ENCODE measurements around the gene ARHGDIB.

ARHGDIB gene

DNA sequence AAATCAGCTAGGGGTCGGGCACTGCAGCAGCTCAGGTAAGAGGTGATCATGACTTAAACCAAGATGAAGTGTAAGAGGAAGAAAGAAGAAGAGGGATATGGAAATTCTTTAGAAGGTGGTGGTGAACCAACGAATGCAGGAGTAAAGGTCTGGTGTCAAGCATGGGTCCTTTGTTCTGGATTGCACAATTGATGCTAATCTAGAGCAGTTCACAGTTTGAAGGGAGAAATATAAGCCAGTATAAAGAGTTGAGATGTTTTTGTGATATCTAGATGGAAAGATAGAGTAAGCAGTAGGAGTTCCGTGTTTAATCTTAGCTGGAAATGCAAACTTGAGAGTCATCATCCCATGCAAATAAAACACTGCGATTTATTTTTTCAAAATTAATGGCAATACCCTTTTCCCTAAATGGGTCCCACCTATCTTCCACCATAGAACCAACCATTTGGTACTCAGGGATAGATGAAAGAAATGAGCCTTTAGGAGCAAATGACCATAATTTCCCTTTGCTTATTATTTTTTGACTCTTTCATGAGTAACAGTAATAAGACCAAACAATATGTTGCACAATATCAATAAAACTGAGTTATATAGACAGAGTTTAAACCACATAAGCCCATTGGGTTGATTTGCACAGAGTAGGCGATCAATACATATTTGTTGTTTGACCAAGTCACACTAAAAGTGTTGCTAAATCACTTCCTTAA lies 60.7 kb downstream of the ARHGDIB start:
- Histone ChIP-seq H3K4me1 (ENCODE audit: control extremely low read depth in 1 of 4, control insufficient read depth in 4 of 4, insufficient read depth in 4 of 4, low read length in 3 of 4) (peaks cover 0 to 7% (median 3%) of the 10 kb centered on the region in 4 experiments), H3K9me3 (ENCODE audit: control extremely low read depth in 1 of 5, control insufficient read depth in 4 of 5, insufficient read depth in 2 of 5, low read depth in 1 of 5, low read length in 4 of 5) (no peaks in the 10 kb centered on the region), H3K27ac (ENCODE audit: insufficient read depth in 1 of 2, low read depth in 1 of 2, low read length in 2 of 2, poor library complexity in 1 of 2, severe bottlenecking in 2 of 2) (no peak overlapping the region), H3K27me3 (replicated peaks in 2 of 5; ENCODE audit: control insufficient read depth in 4 of 5, insufficient read depth in 5 of 5, low read length in 4 of 5) (no peaks in the 10 kb centered on the region), H3K36me3 (ENCODE audit: control insufficient read depth in 4 of 4, insufficient read depth in 4 of 4, low read length in 3 of 4) (no peaks in the 10 kb centered on the region), H3K4me3 (ENCODE audit: control insufficient read depth in 1 of 7, extremely low read depth in 1 of 7, insufficient read depth in 4 of 7, low read depth in 2 of 7, low read length in 6 of 7) (no peak overlapping the region)
- CTCF ChIA-PET: interaction anchor here (0.9 kb wide), 1 partner anchor 10 kb away, joined by 3 read pairs; no protein-coding TSS in a partner anchor
- WGBS (ENCODE audit: insufficient coverage): 91% methylated on average over 3 of the region's 5 CpGs
- no peak for DNase-seq
- POLR2A ChIA-PET: no interaction called here

DNA sequence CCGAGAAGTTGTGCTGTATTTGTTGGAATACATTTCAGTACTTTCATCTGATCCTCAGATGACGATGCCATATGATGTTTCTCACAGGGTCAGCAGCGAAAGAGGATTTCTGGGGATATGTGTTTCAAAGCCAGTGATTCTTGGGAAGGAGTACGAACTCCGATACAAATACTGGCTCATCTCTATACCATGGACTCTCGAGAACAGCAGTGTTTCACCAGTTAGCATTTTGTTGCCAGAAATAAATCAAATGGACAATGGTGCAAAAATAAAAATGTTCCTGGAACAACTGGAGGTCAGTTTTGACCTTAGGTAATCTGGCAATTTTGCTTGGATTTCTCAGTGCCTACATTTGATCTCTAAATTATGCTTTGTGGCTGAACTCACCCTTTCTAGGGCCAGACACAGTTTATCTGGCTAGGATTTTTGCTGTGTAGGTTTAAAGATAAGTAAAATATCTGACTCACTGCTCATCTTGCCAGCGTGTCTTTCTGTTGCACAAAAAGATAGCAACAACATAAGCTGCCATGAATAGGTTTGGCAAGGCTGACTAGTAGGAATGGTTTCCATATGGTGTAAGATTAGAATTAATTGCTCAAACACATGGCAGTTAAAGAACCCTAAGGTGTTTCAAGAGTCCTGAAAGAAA lies 64.8 kb downstream of the ARHGDIB start:
- Histone ChIP-seq H3K9me3 (ENCODE audit: control extremely low read depth in 1 of 5, control insufficient read depth in 4 of 5, insufficient read depth in 2 of 5, low read depth in 1 of 5, low read length in 4 of 5) (no peaks in the 10 kb centered on the region), H3K27me3 (replicated peaks in 2 of 5; ENCODE audit: control insufficient read depth in 4 of 5, insufficient read depth in 5 of 5, low read length in 4 of 5) (no peaks in the 10 kb centered on the region), H3K4me1 (ENCODE audit: control extremely low read depth in 1 of 4, control insufficient read depth in 4 of 4, insufficient read depth in 4 of 4, low read length in 3 of 4) (no peaks in the 10 kb centered on the region), H3K4me3 (ENCODE audit: control insufficient read depth in 1 of 7, extremely low read depth in 1 of 7, insufficient read depth in 4 of 7, low read depth in 2 of 7, low read length in 6 of 7) (no peak overlapping the region), H3K36me3 (ENCODE audit: control insufficient read depth in 4 of 4, insufficient read depth in 4 of 4, low read length in 3 of 4) (no peaks in the 10 kb centered on the region), H3K27ac (ENCODE audit: insufficient read depth in 1 of 2, low read depth in 1 of 2, low read length in 2 of 2, poor library complexity in 1 of 2, severe bottlenecking in 2 of 2) (no peak overlapping the region)
- WGBS (ENCODE audit: insufficient coverage): 98% methylated on average over 6 of the region's 7 CpGs
- DNase-seq: no peak
- POLR2A ChIA-PET: no interaction called here
- CTCF ChIA-PET: no interaction called here

DNA sequence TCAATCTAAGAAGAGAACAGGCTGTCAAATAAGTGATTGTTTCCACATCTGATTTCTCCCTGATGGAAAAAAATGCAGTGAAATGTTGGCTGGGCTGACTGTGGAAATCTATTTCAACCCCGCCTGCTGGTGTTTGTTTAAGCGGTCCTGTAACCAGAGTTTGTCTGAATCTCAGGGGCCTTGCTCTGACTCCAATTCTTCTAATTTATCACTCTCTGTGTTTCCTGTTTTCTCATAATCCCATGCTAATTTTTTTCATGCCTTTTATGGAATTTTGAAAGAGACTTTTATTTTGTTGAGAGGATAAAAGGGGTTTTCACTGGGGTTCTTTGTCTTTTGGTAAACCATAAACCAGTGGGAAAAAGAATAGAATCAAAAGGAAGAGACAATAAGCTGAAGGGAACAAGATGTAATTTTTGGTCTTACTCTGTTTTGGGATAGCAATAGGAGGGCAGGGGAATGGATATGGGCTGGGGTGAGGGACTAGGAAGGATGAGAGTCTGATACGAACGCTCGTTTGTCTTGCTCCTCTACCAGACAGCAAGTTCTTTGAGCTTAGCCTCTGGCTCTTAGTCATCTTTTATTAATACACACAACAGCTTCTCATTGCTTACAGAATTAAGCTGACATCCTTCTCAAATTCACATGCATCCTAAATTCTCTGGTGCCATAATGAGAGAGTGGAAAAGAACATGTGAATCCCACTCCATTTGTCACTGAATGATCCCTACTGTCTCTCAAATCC lies 67.7 kb downstream of the ARHGDIB start:
- Histone ChIP-seq H3K27me3 (replicated peaks in 2 of 5; ENCODE audit: control insufficient read depth in 4 of 5, insufficient read depth in 5 of 5, low read length in 4 of 5) (peaks cover 0 to 3% (median 0%) of the 10 kb centered on the region in 5 experiments), H3K9me3 (ENCODE audit: control extremely low read depth in 1 of 5, control insufficient read depth in 4 of 5, insufficient read depth in 2 of 5, low read depth in 1 of 5, low read length in 4 of 5) (no peaks in the 10 kb centered on the region), H3K4me3 (ENCODE audit: control insufficient read depth in 1 of 7, extremely low read depth in 1 of 7, insufficient read depth in 4 of 7, low read depth in 2 of 7, low read length in 6 of 7) (no peak overlapping the region), H3K4me1 (ENCODE audit: control extremely low read depth in 1 of 4, control insufficient read depth in 4 of 4, insufficient read depth in 4 of 4, low read length in 3 of 4) (no peaks in the 10 kb centered on the region), H3K36me3 (ENCODE audit: control insufficient read depth in 4 of 4, insufficient read depth in 4 of 4, low read length in 3 of 4) (no peaks in the 10 kb centered on the region), H3K27ac (ENCODE audit: insufficient read depth in 1 of 2, low read depth in 1 of 2, low read length in 2 of 2, poor library complexity in 1 of 2, severe bottlenecking in 2 of 2) (no peak overlapping the region)
- CTCF ChIA-PET: interaction anchor here (0.7 to 1.7 kb wide), 6 partner anchors 9 to 46 kb away, joined by 3 to 4 read pairs (median 3); no protein-coding TSS in a partner anchor
- POLR2A ChIA-PET: interaction anchor here (0.8 kb wide), 1 partner anchor 102 kb away, joined by 3 read pairs; no protein-coding TSS in a partner anchor
- 100% methylated on average over 2 of the region's 5 CpGs for WGBS (ENCODE audit: insufficient coverage)
- no peak for DNase-seq

DNA sequence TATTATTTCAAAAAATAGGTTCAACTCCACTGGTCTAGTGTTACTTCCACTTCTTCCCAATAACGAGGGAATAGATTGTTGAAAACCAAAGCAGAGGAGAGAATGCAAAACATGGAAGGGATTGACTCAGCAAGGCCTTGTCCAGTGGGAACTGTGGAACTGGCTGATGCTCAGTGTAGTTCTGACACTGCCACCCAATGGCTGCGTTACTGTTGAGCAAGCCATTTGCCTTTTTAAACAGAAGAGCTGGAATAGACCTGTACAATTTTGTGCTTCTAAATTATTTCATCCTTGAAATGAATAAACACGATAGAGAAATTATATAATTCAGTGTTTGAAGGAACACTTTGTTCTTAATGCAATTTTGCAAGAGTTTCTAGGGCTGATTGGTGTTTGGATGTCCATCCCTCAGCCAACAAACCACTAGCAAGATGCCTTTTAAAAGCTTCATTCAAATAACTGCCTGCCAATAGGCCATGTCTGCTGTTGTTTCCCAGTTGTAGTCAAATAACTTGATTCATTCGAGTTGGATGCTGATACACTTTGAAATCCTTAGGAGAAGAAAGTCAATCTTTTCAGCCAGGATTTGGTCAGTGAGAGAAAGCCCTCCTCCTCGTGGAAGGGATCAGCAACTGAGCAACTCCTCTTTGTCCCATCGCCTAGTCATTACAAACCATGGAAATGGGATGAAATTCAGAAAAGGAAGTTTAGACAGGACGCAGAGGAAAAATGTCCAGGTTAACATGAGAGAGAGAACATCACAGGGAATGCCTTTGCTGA lies 68.5 kb downstream of the ARHGDIB start:
- POLR2A ChIA-PET: no interaction called here

More for the DNA sequence above, 68.5 kb downstream of the ARHGDIB start:
- Histone ChIP-seq H3K27me3 (replicated peaks in 2 of 5; ENCODE audit: control insufficient read depth in 4 of 5, insufficient read depth in 5 of 5, low read length in 4 of 5) (peaks cover 0 to 3% (median 0%) of the 10 kb centered on the region in 5 experiments), H3K4me3 (ENCODE audit: control insufficient read depth in 1 of 7, extremely low read depth in 1 of 7, insufficient read depth in 4 of 7, low read depth in 2 of 7, low read length in 6 of 7) (no peak overlapping the region), H3K36me3 (ENCODE audit: control insufficient read depth in 4 of 4, insufficient read depth in 4 of 4, low read length in 3 of 4) (no peaks in the 10 kb centered on the region), H3K9me3 (ENCODE audit: control extremely low read depth in 1 of 5, control insufficient read depth in 4 of 5, insufficient read depth in 2 of 5, low read depth in 1 of 5, low read length in 4 of 5) (no peaks in the 10 kb centered on the region), H3K4me1 (ENCODE audit: control extremely low read depth in 1 of 4, control insufficient read depth in 4 of 4, insufficient read depth in 4 of 4, low read length in 3 of 4) (no peaks in the 10 kb centered on the region), H3K27ac (ENCODE audit: insufficient read depth in 1 of 2, low read depth in 1 of 2, low read length in 2 of 2, poor library complexity in 1 of 2, severe bottlenecking in 2 of 2) (no peak overlapping the region)
- CTCF ChIA-PET: interaction anchor here (0.8 to 1.8 kb wide), 5 partner anchors 8 to 65 kb away, joined by 3 to 5 read pairs (median 3); no protein-coding TSS in a partner anchor
- WGBS (ENCODE audit: insufficient coverage): 95% methylated on average over 4 of the region's 7 CpGs
- DNase-seq: no peak
